H9 (cell line): ENCODE data around the gene SELENOS. TPM values are rescaled to one million over a fixed set of nuclear protein-coding genes. Genes with fewer than 3 reads are reported as not detected.
A peak's percentile ranks its signal among the peaks of the same experiment; 100 is the strongest.

ENCODE experiments used
- DNase-seq: peaks from one replicate; pipeline ENCODE4 v3.0.0-alpha.2; 2017
- H2AFZ ChIP-seq: one replicate; pipeline ENCODE4 v1.6.1; 2013; ENCODE audit warnings: mild to moderate bottlenecking, low read length, control low read depth, moderate library complexity
- H2AK5ac ChIP-seq: 2 replicates; pipeline ENCODE4 v1.6.1; 2013; ENCODE audit warnings: low read length, control low read depth, mixed read lengths; ENCODE audit not compliant: insufficient read length
- H2BK120ac ChIP-seq: one replicate; pipeline ENCODE4 v1.6.1; 2013; ENCODE audit warnings: low read depth, mild to moderate bottlenecking, low read length, control low read depth, inconsistent platforms; ENCODE audit not compliant: poor library complexity, severe bottlenecking
- H2BK12ac ChIP-seq: 2 replicates; pipeline ENCODE4 v1.6.1; 2013; ENCODE audit warnings: low read length, control low read depth, mixed read lengths, low read depth; ENCODE audit not compliant: insufficient read length
- H2BK15ac ChIP-seq: 2 replicates; pipeline ENCODE4 v1.6.1; 2013; ENCODE audit warnings: low read depth, low read length, control low read depth
- H2BK20ac ChIP-seq: one replicate; pipeline ENCODE4 v1.6.1; 2013; ENCODE audit warnings: low read depth, mild to moderate bottlenecking, low read length, control low read depth, inconsistent platforms; ENCODE audit not compliant: poor library complexity, severe bottlenecking
- H2BK5ac ChIP-seq: 2 replicates; pipeline ENCODE4 v1.6.1; 2013; ENCODE audit warnings: low read length, control low read depth, mixed read lengths; ENCODE audit not compliant: insufficient read length
- H3K14ac ChIP-seq: 2 replicates; pipeline ENCODE4 v1.6.1; 2013; ENCODE audit warnings: low read length, control low read depth; ENCODE audit not compliant: insufficient read depth
- H3K18ac ChIP-seq: 2 replicates; pipeline ENCODE4 v1.6.1; 2013; ENCODE audit warnings: low read depth, mild to moderate bottlenecking, mixed read lengths, low read length, control low read depth; ENCODE audit not compliant: insufficient read length
- H3K23ac ChIP-seq: 2 replicates; pipeline ENCODE4 v1.6.1; 2013; ENCODE audit warnings: low read length, control low read depth, mixed read lengths, low read depth; ENCODE audit not compliant: insufficient read length
- H3K23me2 ChIP-seq: 2 replicates; pipeline ENCODE4 v1.6.1; 2013; ENCODE audit warnings: low read depth, mild to moderate bottlenecking, mixed read lengths, low read length, control low read depth; ENCODE audit not compliant: insufficient read length, poor library complexity, severe bottlenecking
- H3K27ac ChIP-seq: 2 replicates; pipeline ENCODE4 v1.5.1; 2013; ENCODE audit warnings: low read length, control low read depth, mixed read lengths, low read depth; ENCODE audit not compliant: insufficient read length
- H3K27me3 ChIP-seq: 2 replicates; pipeline ENCODE4 v1.6.1; 2013; ENCODE audit warnings: low read length, control low read depth, inconsistent platforms; ENCODE audit not compliant: insufficient read depth
- H3K4ac ChIP-seq: 2 replicates; pipeline ENCODE4 v1.6.1; 2013; ENCODE audit warnings: low read depth, mild to moderate bottlenecking, control low read depth, inconsistent platforms, low read length, moderate library complexity
- H3K4me1 ChIP-seq: 2 replicates; pipeline ENCODE4 v1.6.1; 2013; ENCODE audit warnings: low read length, control low read depth, inconsistent platforms; ENCODE audit not compliant: insufficient read depth
- H3K4me2 ChIP-seq: 2 replicates; pipeline ENCODE4 v1.6.1; 2013; ENCODE audit warnings: low read length, control low read depth, mixed read lengths; ENCODE audit not compliant: insufficient read length, insufficient read depth
- H3K56ac ChIP-seq: 2 replicates; pipeline ENCODE4 v1.6.1; 2013; ENCODE audit warnings: low read depth, mild to moderate bottlenecking, mixed read lengths, low read length, control low read depth; ENCODE audit not compliant: insufficient read length
- H3K79me1 ChIP-seq: 2 replicates; pipeline ENCODE4 v1.6.1; 2013; ENCODE audit warnings: low read depth, mild to moderate bottlenecking, moderate library complexity, low read length, control low read depth, inconsistent platforms; ENCODE audit not compliant: insufficient read depth, poor library complexity, severe bottlenecking
- H3K79me2 ChIP-seq: 2 replicates; pipeline ENCODE4 v1.6.1; 2013; ENCODE audit warnings: low read length, control low read depth, inconsistent platforms; ENCODE audit not compliant: insufficient read depth
- H3K9ac ChIP-seq: 2 replicates; pipeline ENCODE4 v1.6.1; 2013; ENCODE audit warnings: low read length, control low read depth, mixed read lengths; ENCODE audit not compliant: insufficient read length; ENCODE audit errors: extremely low read depth
- H3K9me3 ChIP-seq: one replicate; pipeline ENCODE4 v1.6.1; 2013; ENCODE audit warnings: low read depth, low read length, inconsistent platforms; ENCODE audit not compliant: control insufficient read depth
- H3T11ph ChIP-seq: one replicate; pipeline ENCODE4 v1.6.1; 2013; ENCODE audit warnings: mild to moderate bottlenecking, low read length, control low read depth, inconsistent platforms
- H4K20me1 ChIP-seq: one replicate; pipeline ENCODE4 v1.6.1; 2013; ENCODE audit not compliant: control insufficient read depth, insufficient read length, insufficient read depth
- H4K5ac ChIP-seq: 2 replicates; pipeline ENCODE4 v1.6.1; 2013; ENCODE audit warnings: low read depth, mild to moderate bottlenecking, mixed read lengths, low read length, control low read depth; ENCODE audit not compliant: insufficient read length
- H4K8ac ChIP-seq: replicated peaks from 2 replicates; pipeline ENCODE4 v1.6.1; 2013; ENCODE audit warnings: low read length, control low read depth, mixed read lengths, low read depth; ENCODE audit not compliant: insufficient read length
- H4K91ac ChIP-seq: 2 replicates; pipeline ENCODE4 v1.6.1; 2013; ENCODE audit warnings: low read depth, mild to moderate bottlenecking, moderate library complexity, mixed read lengths, low read length, control low read depth; ENCODE audit not compliant: insufficient read length
- H3K27ac Mint-ChIP-seq, 3 experiments: 2 replicates in 2 of 3; 3 replicates in 1 of 3; pipeline ENCODE4 v1.8.0; 2020 to 2021; ENCODE audit warnings: mixed read lengths in 3 of 3, mild to moderate bottlenecking in 1 of 3, moderate library complexity in 1 of 3
- H3K27me3 Mint-ChIP-seq: 2 replicates; pipeline ENCODE4 v1.8.0; 2021; ENCODE audit warnings: low read depth, mild to moderate bottlenecking, moderate library complexity, mixed read lengths
- H3K36me3 Mint-ChIP-seq, 3 experiments: 2 replicates in 2 of 3; 3 replicates in 1 of 3; pipeline ENCODE4 v1.8.0; 2020 to 2021; ENCODE audit warnings: low read depth in 3 of 3, mixed read lengths in 3 of 3; ENCODE audit not compliant: insufficient read depth in 1 of 3
- H3K4me1 Mint-ChIP-seq, 2 experiments: 2 replicates each; pipeline ENCODE4 v1.8.0; 2020; ENCODE audit warnings: mixed read lengths in 2 of 2
- H3K4me3 Mint-ChIP-seq, 2 experiments: 2 replicates in 1 of 2; 3 replicates in 1 of 2; pipeline ENCODE4 v1.8.0; 2020 to 2021; ENCODE audit warnings: mild to moderate bottlenecking in 2 of 2, mixed read lengths in 2 of 2, moderate library complexity in 1 of 2
- H3K9me3 Mint-ChIP-seq, 2 experiments: 2 replicates in 1 of 2; 3 replicates in 1 of 2; pipeline ENCODE4 v1.8.0; 2020; ENCODE audit warnings: mild to moderate bottlenecking in 2 of 2, mixed read lengths in 2 of 2, moderate library complexity in 1 of 2
- CTCF ChIP-seq: fragments of 200-600 bp; sonication (generic); conservative IDR thresholded peaks from 3 replicates; pipeline ENCODE4 v1.8.0; 2021; ENCODE audit warnings: antibody characterized with exemption, mild to moderate bottlenecking
- WGBS: extraction: QIAGEN DNeasy Blood & Tissue Kit; methylation state at CpG from one replicate; pipeline ENCODE4 v1.1.7; 2013; ENCODE audit warnings: missing lambda C conversion rate, low lambda C conversion rate, mixed read lengths; ENCODE audit not compliant: insufficient read length; ENCODE audit errors: extremely low coverage; 5-methylcytosine and 5-hydroxymethylcytosine counted together
- total RNA-seq: library from RNA; stranded (reverse); gene quantifications from 2 replicates; pipeline ENCODE4 v1.2.1, GENCODE V29; 2021

SELENOS gene
- total RNA-seq, 1 experiment from 2014 or later: 57.7 TPM

- no CpG with 5 or more reads among the region's 26 CpGs for WGBS
- no peak overlapping the region for H3K27ac Mint-ChIP-seq
- H2BK5ac ChIP-seq: no peak overlapping the region
- no peaks in the 10 kb centered on the region for H3K27me3 ChIP-seq
- no peaks in the 10 kb centered on the region for H3K79me2 ChIP-seq
- H3K4me3 Mint-ChIP-seq: no peak overlapping the region
- DNase-seq: peak; percentile 25
- H3K4me2 ChIP-seq: no peak overlapping the region
- no peak overlapping the region for H3T11ph ChIP-seq
- no peak overlapping the region for H4K5ac ChIP-seq
- no peak for TF ChIP-seq CTCF
- no peaks in the 10 kb centered on the region for H4K20me1 ChIP-seq
- no peak overlapping the region for H3K27ac ChIP-seq
- H3K14ac ChIP-seq: no peak overlapping the region; the same call in 1 of the 2 replicates
- H3K9ac ChIP-seq: no peak overlapping the region
- no peak overlapping the region for H2AK5ac ChIP-seq
- H3K23me2 ChIP-seq: no peaks in the 10 kb centered on the region
- no peak overlapping the region for H2BK20ac ChIP-seq
- no peaks in the 10 kb centered on the region for H3K36me3 Mint-ChIP-seq
- no peaks in the 10 kb centered on the region for H3K4me1 ChIP-seq
- H3K56ac ChIP-seq: no peak overlapping the region
- peak overlapping the region; percentile 24 for H4K91ac ChIP-seq
- no peaks in the 10 kb centered on the region; a peak in 1 of 5 replicates for H3K9me3 Mint-ChIP-seq
- H2BK120ac ChIP-seq: no peak overlapping the region
- no peak overlapping the region for H2BK15ac ChIP-seq
- no peak overlapping the region for H2AFZ ChIP-seq
- no peaks in the 10 kb centered on the region for H3K9me3 ChIP-seq
- H3K79me1 ChIP-seq: no peaks in the 10 kb centered on the region
- H3K4ac ChIP-seq: no peak overlapping the region
- peaks cover 0 to 4% of the 10 kb centered on the region in 2 experiments; a peak in 1 of 4 replicates for H3K4me1 Mint-ChIP-seq
- no peak overlapping the region for H3K23ac ChIP-seq
- no peaks in the 10 kb centered on the region; the same call in 1 of the 2 replicates for H3K27me3 Mint-ChIP-seq
- no peak overlapping the region for H4K8ac ChIP-seq
- H2BK12ac ChIP-seq: no peak overlapping the region
- no peak overlapping the region for H3K18ac ChIP-seq
These were observed 32.3 kb upstream of the SELENOS start for GRCh38 chr15:101309436-101310160.
